ENCODE measurements around the gene INAVA.
"Not testable (repeated sequence)": the region's sequence is repeated elsewhere in the genome, so short reads cannot be mapped to it uniquely, and the experiment has no call there.

Gene INAVA

GRCh38 chr1:200931776-200932175 lies 37.1 kb downstream of the INAVA start:
- TF ChIP-seq GATA1 (IDR thresholded peaks at IDR 0.05; ENCODE audit: low read depth, low read length) (no peak), POLR2A (IDR thresholded peaks at IDR 0.05; ENCODE audit: low read length) (no peak)
- DNase-seq: no peak

- no peak for TF ChIP-seq GATA1 (IDR thresholded peaks at IDR 0.05; ENCODE audit: low read depth, low read length)
- DNase-seq: no peak
Measured at GRCh38 chr1:200934676-200935245, 40.1 kb downstream of the INAVA start.

GRCh38 chr1:200935286-200935962 lies 40.7 kb downstream of the INAVA start:
- DNase-seq: not testable (repeated sequence)

- DNase-seq: no peak
- TF ChIP-seq POLR2A (IDR thresholded peaks at IDR 0.05; ENCODE audit: low read length) (no peak), GATA1 (IDR thresholded peaks at IDR 0.05; ENCODE audit: low read depth, low read length) (no peak)
Measured at GRCh38 chr1:200938955-200939354, 44.3 kb downstream of the INAVA start.

GRCh38 chr1:200945111-200945510 lies 50.4 kb downstream of the INAVA start:
- no peak for DNase-seq
- no peak for TF ChIP-seq POLR2A (IDR thresholded peaks at IDR 0.05; ENCODE audit: low read length)
- no peak for TF ChIP-seq GATA1 (IDR thresholded peaks at IDR 0.05; ENCODE audit: low read depth, low read length)

- no peak for DNase-seq
- no peak for TF ChIP-seq GATA1 (IDR thresholded peaks at IDR 0.05; ENCODE audit: low read depth, low read length)
- TF ChIP-seq POLR2A (IDR thresholded peaks at IDR 0.05; ENCODE audit: low read length): no peak
Measured at GRCh38 chr1:200947059-200947566, 52.4 kb downstream of the INAVA start.

GRCh38 chr1:200949626-200950025 lies 54.9 kb downstream of the INAVA start:
- no peak for DNase-seq
- TF ChIP-seq GATA1 (IDR thresholded peaks at IDR 0.05; ENCODE audit: low read depth, low read length) (no peak), POLR2A (IDR thresholded peaks at IDR 0.05; ENCODE audit: low read length) (no peak)

GRCh38 chr1:200951016-200951415 lies 56.3 kb downstream of the INAVA start:
- no peak for TF ChIP-seq GATA1 (IDR thresholded peaks at IDR 0.05; ENCODE audit: low read depth, low read length)
- no peak for TF ChIP-seq POLR2A (IDR thresholded peaks at IDR 0.05; ENCODE audit: low read length)
- DNase-seq: no peak

GRCh38 chr1:200954434-200954833 lies 59.7 kb downstream of the INAVA start:
- no peak for DNase-seq
- TF ChIP-seq POLR2A (IDR thresholded peaks at IDR 0.05; ENCODE audit: low read length) (no peak), GATA1 (IDR thresholded peaks at IDR 0.05; ENCODE audit: low read depth, low read length) (no peak)

GRCh38 chr1:200958597-200958996 lies 63.9 kb downstream of the INAVA start:
- DNase-seq: no peak
- TF ChIP-seq GATA1 (IDR thresholded peaks at IDR 0.05; ENCODE audit: low read depth, low read length): no peak
- TF ChIP-seq POLR2A (IDR thresholded peaks at IDR 0.05; ENCODE audit: low read length): no peak

- TF ChIP-seq POLR2A (IDR thresholded peaks at IDR 0.05; ENCODE audit: low read length) (no peak), GATA1 (IDR thresholded peaks at IDR 0.05; ENCODE audit: low read depth, low read length) (no peak)
- no peak for DNase-seq
Measured at GRCh38 chr1:200959411-200959921, 64.8 kb downstream of the INAVA start.

- DNase-seq: no peak
- no peak for TF ChIP-seq POLR2A (IDR thresholded peaks at IDR 0.05; ENCODE audit: low read length)
- TF ChIP-seq GATA1 (IDR thresholded peaks at IDR 0.05; ENCODE audit: low read depth, low read length): no peak
Measured at GRCh38 chr1:200960236-200960947, 65.7 kb downstream of the INAVA start.

- DNase-seq: no peak
- TF ChIP-seq POLR2A (IDR thresholded peaks at IDR 0.05; ENCODE audit: low read length): no peak
- TF ChIP-seq GATA1 (IDR thresholded peaks at IDR 0.05; ENCODE audit: low read depth, low read length): no peak
Measured at GRCh38 chr1:200960948-200961340, 66.2 kb downstream of the INAVA start.

GRCh38 chr1:200962151-200962550 lies 67.5 kb downstream of the INAVA start:
- DNase-seq: not testable (repeated sequence)

- TF ChIP-seq POLR2A (IDR thresholded peaks at IDR 0.05; ENCODE audit: low read length): no peak
- TF ChIP-seq GATA1 (IDR thresholded peaks at IDR 0.05; ENCODE audit: low read depth, low read length): no peak
- no peak for DNase-seq
Measured at GRCh38 chr1:200962631-200963030, 67.9 kb downstream of the INAVA start.

Measured in erythroblast (primary cell).